Neural progenitor cell (in vitro differentiated cells): ENCODE data around the gene ZNF813. TPM values are rescaled to one million over a fixed set of nuclear protein-coding genes. Genes with fewer than 3 reads are reported as not detected.

Source experiments
- DNase-seq: peaks from one replicate; pipeline ENCODE4 v3.0.0-alpha.2; 2016; ENCODE audit warnings: low spot score
- H2AFZ ChIP-seq: fragments of 200-600 bp; sonication (generic); replicated peaks from 2 replicates; pipeline ENCODE4 v1.6.1; 2016; ENCODE audit warnings: antibody characterized with exemption
- H3F3A ChIP-seq: fragments of 200-600 bp; sonication (generic); 2 replicates; pipeline ENCODE4 v1.6.1; 2016; ENCODE audit warnings: antibody characterized with exemption, low read depth
- H3K27ac ChIP-seq: fragments of 200-600 bp; sonication (generic); 2 replicates; pipeline ENCODE4 v1.5.1; 2016; ENCODE audit warnings: mild to moderate bottlenecking
- H3K27me3 ChIP-seq: fragments of 200-600 bp; sonication (generic); 2 replicates; pipeline ENCODE4 v1.6.1; 2016; ENCODE audit warnings: mild to moderate bottlenecking, moderate library complexity
- H3K36me3 ChIP-seq: fragments of 200-600 bp; sonication (generic); 2 replicates; pipeline ENCODE4 v1.5.1; 2016
- H3K4me1 ChIP-seq: fragments of 200-600 bp; sonication (generic); 2 replicates; pipeline ENCODE4 v1.6.1; 2016; ENCODE audit warnings: mixed run types
- H3K4me2 ChIP-seq: fragments of 200-600 bp; sonication (generic); 2 replicates; pipeline ENCODE4 v1.6.1; 2016
- H3K4me3 ChIP-seq: fragments of 200-600 bp; sonication (generic); 2 replicates; pipeline ENCODE4 v1.5.1; 2016
- H3K79me2 ChIP-seq: fragments of 200-600 bp; sonication (generic); 2 replicates; pipeline ENCODE4 v1.6.1; 2016; ENCODE audit warnings: low read depth
- H3K9ac ChIP-seq: fragments of 200-600 bp; sonication (generic); 2 replicates; pipeline ENCODE4 v1.6.1; 2016
- H3K9me3 ChIP-seq: fragments of 200-600 bp; sonication (generic); 2 replicates; pipeline ENCODE4 v1.5.1; 2016; ENCODE audit warnings: low read depth
- H4K20me1 ChIP-seq: fragments of 200-600 bp; sonication (generic); 2 replicates; pipeline ENCODE4 v1.6.1; 2016; ENCODE audit warnings: low read depth
- H3K27ac Mint-ChIP-seq: 3 replicates; pipeline ENCODE4 v1.8.0; 2021; ENCODE audit warnings: mixed read lengths
- H3K27me3 Mint-ChIP-seq: 2 replicates; pipeline ENCODE4 v1.8.0; 2022; ENCODE audit warnings: low read depth, mild to moderate bottlenecking, inconsistent platforms, moderate library complexity, mixed read lengths; ENCODE audit not compliant: insufficient read depth
- H3K36me3 Mint-ChIP-seq: 3 replicates; pipeline ENCODE4 v1.8.0; 2021; ENCODE audit warnings: mixed read lengths
- H3K4me1 Mint-ChIP-seq: 3 replicates; pipeline ENCODE4 v1.8.0; 2021; ENCODE audit warnings: mixed read lengths
- H3K4me3 Mint-ChIP-seq: 3 replicates; pipeline ENCODE4 v1.8.0; 2021; ENCODE audit warnings: mild to moderate bottlenecking, moderate library complexity, mixed read lengths
- H3K9me3 Mint-ChIP-seq: 3 replicates; pipeline ENCODE4 v1.8.0; 2020; ENCODE audit warnings: mixed read lengths
- CTCF ChIP-seq: fragments of 200-600 bp; sonication (generic); IDR thresholded peaks from 2 replicates; pipeline ENCODE4 v1.5.1; 2017; ENCODE audit warnings: antibody characterized with exemption, mild to moderate bottlenecking
- EZH2 ChIP-seq: fragments of 200-600 bp; sonication (generic); IDR thresholded peaks from 2 replicates; pipeline ENCODE4 v1.6.1; 2017; ENCODE audit warnings: antibody characterized with exemption, mild to moderate bottlenecking, moderate library complexity
- EZH2phosphoT487 ChIP-seq: fragments of 200-600 bp; sonication (generic); IDR thresholded peaks from 2 replicates; pipeline ENCODE4 v1.6.1; 2017; ENCODE audit warnings: antibody characterized with exemption
- total RNA-seq: library from RNA; depleted of rRNA; stranded (reverse); fragments of >200 nt; gene quantifications from 2 replicates; pipeline ENCODE4 v1.2.3, GENCODE V29; 2015; ENCODE audit warnings: low replicate concordance

Gene ZNF813
- total RNA-seq, 1 donor from 2014 or later = 24.3 TPM

- Histone ChIP-seq H3K9me3 (no peaks in the 10 kb centered on the region), H3K4me3 (peak within 1 kb of the TSS; percentile 68), H3K27me3 (no peaks in the 10 kb centered on the region), H2AFZ (peak within 1 kb of the TSS; percentile 98), H3K4me2 (peak within 1 kb of the TSS; percentile 80), H3K79me2 (peaks cover 3% of the 10 kb centered on the region), H3K36me3 (peaks cover 4% of the 10 kb centered on the region), H4K20me1 (no peaks in the 10 kb centered on the region), H3F3A (peaks cover 7% of the 10 kb centered on the region), H3K27ac (no peak within 1 kb of the TSS), H3K9ac (no peak within 1 kb of the TSS), H3K4me1 (no peaks in the 10 kb centered on the region)
- H3K4me3 Mint-ChIP-seq = peak within 1 kb of the TSS; percentile 93
- no peak within 1 kb of the TSS for H3K27ac Mint-ChIP-seq
- peaks cover 3% of the 10 kb centered on the region for H3K36me3 Mint-ChIP-seq
- peaks cover 5% of the 10 kb centered on the region for H3K27me3 Mint-ChIP-seq
- peak; percentile 75 for DNase-seq
- H3K9me3 Mint-ChIP-seq = no peaks in the 10 kb centered on the region
- TF ChIP-seq CTCF (peak; percentile 26), EZH2phosphoT487 (no peak)
- no peaks in the 10 kb centered on the region for H3K4me1 Mint-ChIP-seq
Measured at GRCh38 chr19:53537521-53538377, 70.2 kb downstream of the ZNF813 start, which contains the start of gene ZNF331. TSS of gene ZNF331 (plus strand) at chr19:53538145. CDS start at chr19:53569377, 31,232 bp downstream.

GRCh38 chr19:53538378-53539109 lies 71.0 kb downstream of the ZNF813 start:
- H3K27ac ChIP-seq = no peak overlapping the region
- H3K27me3 ChIP-seq = no peaks in the 10 kb centered on the region
- DNase-seq = peak; percentile 11
- Mint-ChIP-seq H3K4me1 (no peaks in the 10 kb centered on the region), H3K27me3 (peaks cover 5% of the 10 kb centered on the region), H3K27ac (no peak overlapping the region), H3K36me3 (peaks cover 3% of the 10 kb centered on the region), H3K4me3 (peak overlapping the region; percentile 93), H3K9me3 (no peaks in the 10 kb centered on the region)
- peak overlapping the region; percentile 80 for H3K4me2 ChIP-seq
- H4K20me1 ChIP-seq = no peaks in the 10 kb centered on the region
- no peaks in the 10 kb centered on the region for H3K4me1 ChIP-seq
- peak overlapping the region; percentile 98 for H2AFZ ChIP-seq
- peaks cover 3% of the 10 kb centered on the region for H3K79me2 ChIP-seq
- H3K9me3 ChIP-seq = no peaks in the 10 kb centered on the region
- H3F3A ChIP-seq = peaks cover 7% of the 10 kb centered on the region
- peak overlapping the region; percentile 68 for H3K4me3 ChIP-seq
- peaks cover 4% of the 10 kb centered on the region for H3K36me3 ChIP-seq
- TF ChIP-seq EZH2 = no peak
- no peak for TF ChIP-seq EZH2phosphoT487
- TF ChIP-seq CTCF = no peak
- no peak overlapping the region for H3K9ac ChIP-seq

- H3K79me2 ChIP-seq = peaks cover 3% of the 10 kb centered on the region
- TF ChIP-seq EZH2 (no peak), CTCF (no peak), EZH2phosphoT487 (no peak)
- H3K36me3 ChIP-seq = peaks cover 4% of the 10 kb centered on the region
- H3F3A ChIP-seq = peaks cover 7% of the 10 kb centered on the region
- H3K9me3 Mint-ChIP-seq = no peaks in the 10 kb centered on the region
- H4K20me1 ChIP-seq = no peaks in the 10 kb centered on the region
- no peak overlapping the region for H3K4me2 ChIP-seq
- H2AFZ ChIP-seq = no peak overlapping the region
- no peaks in the 10 kb centered on the region for H3K27me3 ChIP-seq
- no peaks in the 10 kb centered on the region for H3K4me1 ChIP-seq
- H3K9me3 ChIP-seq = no peaks in the 10 kb centered on the region
- no peak overlapping the region for H3K27ac ChIP-seq
- no peak overlapping the region for H3K27ac Mint-ChIP-seq
- H3K36me3 Mint-ChIP-seq = peaks cover 7% of the 10 kb centered on the region
- H3K4me3 ChIP-seq = no peak overlapping the region
- no peaks in the 10 kb centered on the region for H3K4me1 Mint-ChIP-seq
- H3K27me3 Mint-ChIP-seq = peaks cover 5% of the 10 kb centered on the region
- no peak overlapping the region for H3K4me3 Mint-ChIP-seq
- no peak overlapping the region for H3K9ac ChIP-seq
- DNase-seq = no peak
Measured at GRCh38 chr19:53540091-53540490, 72.6 kb downstream of the ZNF813 start.
